HG03571 (cell line): ENCODE results near the gene ATIC.

Experiments
- ATAC-seq: cut with Tn5 transposase; IDR thresholded peaks from one replicate; pipeline ENCODE4 v1.9.1; 2021; ENCODE audit not compliant: unreplicated experiment

ATIC gene

DNA sequence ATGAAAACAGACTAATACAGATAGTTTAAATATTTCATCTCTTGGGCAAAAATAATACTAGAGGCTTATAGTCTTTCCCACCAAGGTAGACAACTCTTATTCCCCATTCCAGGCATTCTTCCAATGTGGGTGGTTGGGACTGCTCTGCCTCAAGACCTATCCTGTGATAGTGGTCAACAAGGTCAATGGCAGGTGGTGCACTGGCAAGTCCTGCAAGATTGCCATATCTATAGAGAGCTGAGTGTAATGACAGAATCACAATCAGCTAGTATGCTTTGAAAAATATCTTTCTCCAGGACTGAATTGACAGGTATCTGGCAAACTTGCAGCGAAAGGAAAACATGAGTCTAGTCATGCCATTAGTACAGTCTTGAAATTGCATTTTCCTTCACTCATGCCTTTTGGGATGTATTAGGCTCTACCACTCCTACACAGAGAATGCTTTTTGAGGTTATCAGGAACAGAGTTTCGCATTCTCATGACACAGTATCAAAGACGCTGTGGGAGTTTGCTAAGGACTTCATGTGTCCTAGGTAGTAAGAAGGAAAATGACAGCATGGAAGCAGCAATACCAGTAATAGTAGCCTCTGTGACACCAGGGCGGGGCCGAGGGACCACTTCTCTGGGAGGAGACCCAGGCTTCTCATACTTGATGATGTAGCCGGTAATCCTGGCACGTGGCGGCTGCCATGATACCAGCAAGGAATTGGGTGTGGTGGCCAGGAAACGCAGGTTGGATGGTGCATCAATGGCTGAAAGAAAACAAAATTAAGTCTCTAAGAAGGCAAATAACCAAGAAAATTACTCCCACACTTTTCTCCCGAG, 63.0 kb downstream of the ATIC start:
- no peak for ATAC-seq

DNA sequence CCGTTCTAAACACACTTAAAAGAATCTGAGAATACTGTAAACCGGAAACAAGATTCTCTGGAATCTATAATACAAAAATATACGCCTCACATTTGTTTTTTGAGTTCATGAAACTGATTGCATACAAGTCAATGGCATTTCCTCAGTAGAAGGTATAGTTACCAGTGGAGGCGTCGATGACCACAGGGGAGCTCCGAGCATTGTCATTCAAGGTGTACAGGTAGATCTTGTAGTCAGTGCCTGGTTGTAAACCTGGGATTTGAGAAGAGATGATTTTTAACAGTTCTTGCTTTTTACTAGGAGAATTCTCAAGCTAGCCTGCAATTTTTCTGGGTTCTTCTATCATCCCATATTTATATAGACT, 63.6 kb downstream of the ATIC start:
- ATAC-seq, result no peak

- ATAC-seq, result no peak
Observed at GRCh38 chr2:215376103-215376780, 64.4 kb downstream of the ATIC start.

- ATAC-seq, result no peak
Observed at GRCh38 chr2:215377283-215377682, 65.4 kb downstream of the ATIC start.

DNA sequence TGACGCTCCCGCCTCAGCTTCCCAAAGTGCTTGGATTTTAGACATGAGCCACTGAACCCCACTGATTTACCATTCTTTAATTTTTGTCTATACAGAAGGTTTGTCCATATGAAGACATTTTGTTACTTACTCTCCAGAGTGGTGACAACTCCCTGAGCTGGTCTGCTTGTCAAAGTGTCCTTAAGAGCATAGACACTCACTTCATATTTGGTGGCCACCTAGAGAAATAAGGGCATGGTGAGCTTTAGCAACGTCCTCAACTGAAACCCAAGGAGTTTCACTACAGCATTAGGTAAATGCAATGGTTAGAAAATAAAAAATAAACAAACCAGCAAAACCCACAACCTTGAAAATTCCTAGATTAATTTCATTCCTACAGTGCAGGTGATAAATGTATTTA, 66.2 kb downstream of the ATIC start:
- ATAC-seq, result no peak

DNA sequence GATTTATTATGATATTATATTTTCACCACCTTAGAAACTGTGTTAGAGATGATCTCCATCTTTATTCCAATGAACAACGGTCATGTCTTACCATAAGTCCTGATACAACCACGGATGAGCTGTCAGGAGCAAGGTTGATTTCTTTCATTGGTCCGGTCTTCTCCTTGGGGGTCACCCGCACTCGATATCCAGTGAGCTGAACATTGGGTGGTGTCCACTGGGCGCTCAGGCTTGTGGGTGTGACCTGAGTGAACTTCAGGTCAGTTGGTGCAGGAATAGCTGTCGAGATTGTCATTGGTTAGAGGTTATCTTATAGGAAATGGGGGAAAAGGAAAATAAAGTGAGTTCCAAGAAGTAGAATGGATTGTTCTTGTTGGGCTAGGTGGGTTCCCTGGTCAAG, 67.2 kb downstream of the ATIC start:
- ATAC-seq, result no peak

- no peak for ATAC-seq
Observed at GRCh38 chr2:215379948-215380347, 68.1 kb downstream of the ATIC start.

DNA sequence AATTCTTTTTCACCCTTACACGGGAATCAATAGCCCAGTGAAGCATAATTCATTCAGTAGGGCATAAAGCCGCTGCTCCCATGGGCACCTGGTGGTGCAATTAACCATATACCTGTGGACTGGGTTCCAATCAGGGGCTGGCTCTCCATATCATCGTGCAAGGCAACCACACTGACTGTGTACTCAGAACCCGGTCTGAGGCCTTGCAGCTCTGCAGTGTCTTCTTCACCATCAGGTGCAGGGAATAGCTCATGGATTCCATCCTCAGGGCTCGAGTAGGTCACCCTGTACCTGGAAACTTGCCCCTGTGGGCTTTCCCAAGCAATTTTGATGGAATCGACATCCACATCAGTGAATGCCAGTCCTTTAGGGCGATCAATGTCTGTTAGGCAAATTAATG, 68.8 kb downstream of the ATIC start:
- ATAC-seq, result no peak

GRCh38 chr2:215382011-215382410, 70.2 kb downstream of the ATIC start:
- no peak for ATAC-seq

- no peak for ATAC-seq
Observed at GRCh38 chr2:215382480-215382879, 70.6 kb downstream of the ATIC start.

DNA sequence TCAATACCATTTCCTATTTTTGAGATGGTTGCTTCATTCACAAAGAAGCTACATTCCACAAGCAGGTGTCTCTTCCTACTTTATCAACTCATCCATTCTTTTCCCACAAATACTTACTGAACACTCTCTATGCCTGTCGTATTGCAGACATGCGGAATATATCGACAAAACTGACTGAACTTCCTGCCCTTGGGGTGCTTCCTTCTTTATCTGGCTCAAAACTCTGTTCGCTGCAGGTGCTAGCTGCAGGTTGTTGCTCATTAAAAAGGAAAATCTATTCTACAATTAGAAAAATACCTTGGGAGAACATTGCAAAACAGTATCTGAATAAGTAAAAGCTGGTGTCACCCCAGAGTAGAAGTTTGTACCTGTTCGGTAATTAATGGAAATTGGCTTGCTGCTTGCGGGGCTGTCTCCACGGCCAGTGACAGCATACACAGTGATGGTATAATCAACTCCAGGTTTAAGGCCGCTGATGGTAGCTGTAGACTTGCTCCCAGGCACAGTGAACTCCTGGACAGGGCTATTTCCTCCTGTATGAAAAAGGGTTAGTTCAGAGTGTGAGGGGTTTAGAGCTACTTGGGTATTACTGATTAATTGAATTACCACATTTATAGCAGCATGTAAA, 71.9 kb downstream of the ATIC start:
- ATAC-seq, result no peak

- no peak for ATAC-seq
Observed at GRCh38 chr2:215384710-215385109, 72.9 kb downstream of the ATIC start.

DNA sequence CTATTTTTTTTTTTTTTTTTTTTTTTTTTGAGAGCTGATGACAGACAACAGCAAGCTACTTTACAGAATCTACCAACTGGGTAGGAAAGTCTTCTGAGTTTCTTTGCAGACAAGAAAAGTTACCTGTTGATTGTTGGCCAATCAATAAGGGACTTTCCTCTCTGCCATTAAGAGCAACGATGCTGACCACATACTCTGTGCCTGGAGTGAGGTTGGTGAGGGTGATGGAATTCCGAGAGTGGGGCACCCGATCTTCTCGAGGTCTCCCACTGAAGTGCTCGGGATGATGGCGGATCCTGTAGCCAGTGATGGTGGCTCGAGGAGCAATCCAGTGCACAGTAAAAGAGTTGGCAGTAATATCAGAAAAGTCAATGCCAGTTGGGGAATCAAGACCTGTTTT, 74.7 kb downstream of the ATIC start:
- no peak for ATAC-seq

DNA sequence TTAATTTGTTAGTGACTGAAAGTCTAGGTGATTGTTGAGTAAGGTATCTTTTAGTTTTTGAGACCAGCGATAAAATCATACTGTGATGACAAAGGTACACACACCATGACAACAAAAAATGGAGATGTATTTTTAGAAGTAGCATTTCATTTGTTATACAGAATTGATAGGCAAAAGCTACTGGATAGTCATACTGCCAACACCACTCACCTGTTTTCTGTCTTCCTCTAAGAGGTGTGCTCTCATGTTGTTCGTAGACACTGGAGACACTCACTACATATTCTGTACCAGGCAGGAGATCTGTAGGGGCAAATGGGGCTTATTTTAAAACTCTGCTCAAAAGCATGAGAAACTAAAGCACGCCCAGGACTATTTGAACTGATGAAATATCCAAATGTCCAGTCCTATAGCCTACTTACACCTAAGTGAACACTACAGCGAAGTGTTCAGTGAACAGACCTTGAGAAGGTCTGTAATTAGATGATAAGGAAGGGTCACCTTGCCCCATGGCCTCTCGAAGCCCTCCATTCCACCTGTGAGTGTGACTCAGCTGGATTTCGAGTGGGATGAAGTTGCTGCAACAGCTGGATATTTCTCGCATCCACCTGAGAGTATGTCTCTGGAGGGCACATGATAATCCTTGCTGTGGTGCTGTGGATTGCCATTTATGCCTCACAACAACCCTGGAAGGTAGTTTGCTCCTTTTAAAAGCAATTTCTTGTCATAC, 76.3 kb downstream of the ATIC start:
- no peak for ATAC-seq

DNA sequence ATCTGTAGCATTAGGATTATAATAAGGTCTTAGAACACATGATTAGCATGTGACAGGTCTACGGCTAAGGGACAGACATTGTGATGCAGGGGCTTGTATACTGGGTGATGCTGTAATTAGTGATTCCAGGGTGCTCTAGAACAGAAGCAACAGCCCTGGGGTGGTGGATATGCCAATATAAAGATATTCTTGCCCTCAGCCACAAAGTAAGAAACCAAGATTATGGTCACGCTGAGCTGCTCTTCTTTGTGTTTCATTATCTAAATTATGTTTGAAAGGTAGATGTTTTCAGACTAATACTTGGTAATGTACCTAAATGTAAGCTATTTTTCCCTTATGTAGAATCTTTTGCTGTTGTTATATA, 78.7 kb downstream of the ATIC start:
- ATAC-seq, result no peak

DNA sequence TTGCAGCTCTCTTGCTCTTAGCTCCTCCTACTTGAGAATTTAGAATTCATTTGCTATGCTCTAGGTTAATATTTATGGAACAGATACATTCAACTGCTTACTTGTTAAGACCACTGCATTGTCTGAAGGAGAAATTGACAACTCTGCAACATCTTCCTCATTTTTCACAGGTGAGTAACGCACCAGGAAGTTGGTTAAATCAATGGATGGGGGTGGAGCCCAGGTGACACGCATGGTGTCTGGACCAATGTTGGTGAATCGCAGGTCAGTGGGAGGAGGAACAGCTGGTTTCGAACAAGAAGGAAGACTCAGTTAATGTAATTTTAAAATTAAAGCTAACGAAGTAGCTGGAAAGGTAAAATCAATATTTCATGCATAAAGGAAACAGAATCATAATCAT, 79.7 kb downstream of the ATIC start:
- ATAC-seq, result no peak

DNA sequence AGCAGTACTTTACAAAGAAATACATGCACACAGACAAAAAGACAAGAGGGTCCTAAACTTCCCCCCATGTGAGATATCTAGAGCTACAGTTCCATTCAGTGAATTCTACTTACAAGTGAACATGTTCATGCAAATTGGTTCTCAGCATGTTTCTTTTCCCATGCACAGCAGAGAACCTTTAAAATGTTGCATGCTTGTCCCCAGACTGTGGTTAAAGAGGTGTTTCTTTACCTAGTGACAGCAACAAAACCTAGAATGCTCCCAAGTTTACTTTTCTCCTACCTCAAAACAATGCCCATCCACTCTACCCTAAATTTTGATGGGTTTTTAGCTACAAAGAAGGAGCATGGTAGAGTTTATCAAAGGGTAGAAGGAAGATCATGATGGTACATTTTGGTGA, 80.3 kb downstream of the ATIC start:
- no peak for ATAC-seq

GRCh38 chr2:215392687-215393270, 80.9 kb downstream of the ATIC start:
- ATAC-seq, result no peak

DNA sequence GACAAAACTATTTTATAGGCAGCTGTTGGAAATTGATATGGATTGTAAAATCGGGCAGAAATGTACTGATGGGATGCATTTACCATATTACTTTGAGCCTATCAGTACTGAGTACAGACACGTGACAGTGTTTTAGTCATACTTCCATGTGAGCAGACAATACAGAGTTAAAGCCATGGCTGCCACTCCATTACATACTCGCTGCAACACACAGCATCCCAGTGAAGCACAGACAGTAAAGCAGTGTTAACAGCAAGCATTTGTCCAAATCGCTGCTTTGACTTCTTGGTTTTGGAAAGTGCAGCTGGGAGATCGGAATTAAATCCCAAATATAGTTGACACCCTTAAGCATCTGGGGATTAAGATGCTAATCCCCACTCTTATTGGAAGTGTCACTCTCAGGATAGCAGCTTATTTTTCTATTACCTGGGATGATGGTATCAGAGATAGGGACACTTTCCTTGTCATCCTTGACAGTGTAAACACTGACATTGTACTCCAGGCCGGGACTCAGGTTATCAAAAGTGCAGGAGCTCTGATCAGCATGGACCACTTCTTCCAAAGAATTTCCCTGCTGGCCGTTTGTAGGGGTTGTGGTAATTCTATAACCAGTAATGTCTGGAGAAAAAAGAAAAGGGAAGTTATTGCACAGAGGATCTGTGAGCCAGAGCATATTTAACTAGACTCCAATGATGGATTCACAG, 82.4 kb downstream of the ATIC start:
- ATAC-seq, result no peak

DNA sequence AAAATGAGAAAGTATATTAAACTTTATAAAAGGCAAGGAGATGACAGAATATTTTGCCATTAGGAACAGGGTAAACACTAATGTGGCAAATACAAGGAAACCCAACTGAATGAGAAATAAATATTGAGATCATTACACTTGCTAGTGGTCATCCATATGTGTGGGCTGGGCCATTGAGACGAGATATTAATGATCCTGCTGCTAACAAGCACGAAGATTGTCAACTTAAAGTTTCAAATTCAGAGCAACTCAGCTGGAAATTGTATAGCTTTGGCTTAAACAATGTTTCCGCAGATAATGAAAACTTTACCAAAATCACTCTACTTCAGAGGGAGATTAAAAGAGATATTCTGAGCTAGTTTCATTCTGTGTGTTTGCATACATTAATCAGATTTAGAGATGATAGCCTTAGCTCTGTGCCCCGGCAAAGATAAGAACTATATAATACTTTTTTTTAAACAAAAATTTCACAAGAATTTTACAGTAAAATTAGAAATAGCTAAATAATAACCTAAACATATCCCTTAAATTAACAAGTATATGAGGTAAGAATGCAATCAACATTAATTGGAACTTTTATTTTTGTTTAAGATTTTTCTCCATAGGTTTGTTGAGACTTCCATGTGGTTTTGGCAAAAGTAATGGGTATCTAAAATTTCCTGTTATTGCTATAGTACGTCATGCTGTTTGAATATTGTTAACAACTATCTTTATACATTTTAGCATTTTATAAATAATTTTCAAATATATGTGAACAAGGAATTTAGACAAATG, 84.0 kb downstream of the ATIC start:
- no peak for ATAC-seq
